HG03175 (cell line): ENCODE measurements around the gene USP25.

Experiments
- ATAC-seq: cut with Tn5 transposase; IDR thresholded peaks from one replicate; pipeline ENCODE4 v1.9.1; 2021; ENCODE audit warnings: mild to moderate bottlenecking, moderate library complexity; ENCODE audit not compliant: unreplicated experiment

Gene USP25

GRCh38 chr21:15797577-15798363 lies 68.0 kb downstream of the USP25 start:
- no peak for ATAC-seq

GRCh38 chr21:15801352-15801863 lies 71.6 kb downstream of the USP25 start:
- ATAC-seq = no peak

- ATAC-seq = no peak
These were observed 74.6 kb downstream of the USP25 start for GRCh38 chr21:15804247-15805005.

GRCh38 chr21:15809065-15809464 lies 79.3 kb downstream of the USP25 start:
- ATAC-seq = no peak

- no peak for ATAC-seq
These were observed 80.0 kb downstream of the USP25 start for GRCh38 chr21:15809818-15810217.

GRCh38 chr21:15815285-15815684 lies 85.5 kb downstream of the USP25 start:
- no peak for ATAC-seq

- ATAC-seq = no peak
These were observed 90.5 kb downstream of the USP25 start for GRCh38 chr21:15820327-15820726.

- ATAC-seq = no peak
These were observed 91.1 kb downstream of the USP25 start for GRCh38 chr21:15820852-15821379.

GRCh38 chr21:15823486-15824150 lies 93.8 kb downstream of the USP25 start:
- ATAC-seq = no peak

- no peak for ATAC-seq
These were observed 95.9 kb downstream of the USP25 start for GRCh38 chr21:15825700-15826099.

- peak; percentile 70 for ATAC-seq
These were observed 96.5 kb downstream of the USP25 start for GRCh38 chr21:15826147-15826780.

- ATAC-seq = no peak
These were observed 97.3 kb downstream of the USP25 start for GRCh38 chr21:15826908-15827601.

GRCh38 chr21:15831497-15831896 lies 101.7 kb downstream of the USP25 start:
- ATAC-seq = no peak

- ATAC-seq = no peak
These were observed 107.9 kb downstream of the USP25 start for GRCh38 chr21:15837645-15838044.

- ATAC-seq = no peak
These were observed 109.2 kb downstream of the USP25 start for GRCh38 chr21:15839026-15839425.

GRCh38 chr21:15839601-15840000 lies 109.8 kb downstream of the USP25 start:
- ATAC-seq = no peak

- ATAC-seq = no peak
These were observed 110.6 kb downstream of the USP25 start for GRCh38 chr21:15840406-15840805.

- ATAC-seq = no peak
These were observed 112.2 kb downstream of the USP25 start for GRCh38 chr21:15841856-15842564.

- no peak for ATAC-seq
These were observed 112.7 kb downstream of the USP25 start for GRCh38 chr21:15842565-15842880.

GRCh38 chr21:15843766-15844165 lies 114.0 kb downstream of the USP25 start:
- ATAC-seq = no peak
